Measurements from ENCODE around the gene SPATA24. TPM values are rescaled to one million over a fixed set of nuclear protein-coding genes. Genes with fewer than 3 reads are reported as not detected.

The SPATA24 gene
- polyA plus RNA-seq, 1 donor from 2014 or later = 6.7 TPM

DNA sequence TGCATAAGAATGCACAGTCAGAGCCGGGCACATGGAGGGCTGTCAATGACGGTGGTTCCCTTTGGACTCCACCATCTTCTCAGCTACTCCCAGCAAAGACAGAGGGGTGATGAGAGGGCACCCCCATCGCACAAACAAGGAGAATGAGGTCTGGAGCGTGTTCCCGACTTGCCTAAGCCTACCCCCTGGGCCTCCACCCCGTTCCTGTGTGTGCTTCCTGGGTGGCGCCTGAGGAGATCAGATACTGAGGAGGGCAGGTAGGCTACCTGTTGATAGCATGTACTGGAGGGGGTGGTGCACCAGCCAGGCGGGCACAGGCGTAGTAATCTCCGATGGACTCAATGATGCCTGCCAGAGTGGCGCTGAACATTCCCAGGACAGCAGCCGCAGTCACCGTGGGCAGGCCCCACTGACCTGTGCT, 24.9 kb downstream of the SPATA24 start:
- Histone ChIP-seq H3K9me2 (ENCODE audit: insufficient read depth, low read length) (no peaks in the 10 kb centered on the region), H3K27ac (ENCODE audit: low read length) (no peak overlapping the region), H3K4me2 (ENCODE audit: low read length) (no peak overlapping the region), H2AFZ (ENCODE audit: low read depth, low read length) (no peak overlapping the region), H3K4me3 (ENCODE audit: low read length) (no peak overlapping the region), H3K9ac (ENCODE audit: low read length) (no peak overlapping the region), H3K79me2 (replicated peaks; ENCODE audit: insufficient read depth, low read length) (no peaks in the 10 kb centered on the region), H3K9me3 (ENCODE audit: low read length) (no peaks in the 10 kb centered on the region), H4K20me1 (ENCODE audit: insufficient read depth) (no peaks in the 10 kb centered on the region), H3K36me3 (ENCODE audit: insufficient read depth, low read length) (no peaks in the 10 kb centered on the region), H3K27me3 (ENCODE audit: insufficient read depth, low read depth, low read length) (no peaks in the 10 kb centered on the region), H3F3A (ENCODE audit: insufficient read depth, low read length, poor library complexity, severe bottlenecking) (no peaks in the 10 kb centered on the region)
- TF ChIP-seq EZH2 (IDR thresholded peaks at IDR 0.05; ENCODE audit: borderline replicate concordance, insufficient read depth, low read length, poor library complexity, severe bottlenecking) = no peak
- TF ChIP-seq SMC3 (conservative IDR thresholded peaks at IDR 0.05; ENCODE audit: poor library complexity) = no peak
- no peak for TF ChIP-seq POLR2AphosphoS5 (IDR thresholded peaks at IDR 0.05)
- no peak for TF ChIP-seq RAD21 (conservative IDR thresholded peaks at IDR 0.05)
- TF ChIP-seq, protein P1, sequence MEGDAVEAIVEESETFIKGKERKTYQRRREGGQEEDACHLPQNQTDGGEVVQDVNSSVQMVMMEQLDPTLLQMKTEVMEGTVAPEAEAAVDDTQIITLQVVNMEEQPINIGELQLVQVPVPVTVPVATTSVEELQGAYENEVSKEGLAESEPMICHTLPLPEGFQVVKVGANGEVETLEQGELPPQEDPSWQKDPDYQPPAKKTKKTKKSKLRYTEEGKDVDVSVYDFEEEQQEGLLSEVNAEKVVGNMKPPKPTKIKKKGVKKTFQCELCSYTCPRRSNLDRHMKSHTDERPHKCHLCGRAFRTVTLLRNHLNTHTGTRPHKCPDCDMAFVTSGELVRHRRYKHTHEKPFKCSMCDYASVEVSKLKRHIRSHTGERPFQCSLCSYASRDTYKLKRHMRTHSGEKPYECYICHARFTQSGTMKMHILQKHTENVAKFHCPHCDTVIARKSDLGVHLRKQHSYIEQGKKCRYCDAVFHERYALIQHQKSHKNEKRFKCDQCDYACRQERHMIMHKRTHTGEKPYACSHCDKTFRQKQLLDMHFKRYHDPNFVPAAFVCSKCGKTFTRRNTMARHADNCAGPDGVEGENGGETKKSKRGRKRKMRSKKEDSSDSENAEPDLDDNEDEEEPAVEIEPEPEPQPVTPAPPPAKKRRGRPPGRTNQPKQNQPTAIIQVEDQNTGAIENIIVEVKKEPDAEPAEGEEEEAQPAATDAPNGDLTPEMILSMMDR (IDR thresholded peaks at IDR 0.05; ENCODE audit: poor library complexity, severe bottlenecking) = no peak
- no peak for TF ChIP-seq TAF1 (IDR thresholded peaks at IDR 0.05; ENCODE audit: low read depth)

DNA sequence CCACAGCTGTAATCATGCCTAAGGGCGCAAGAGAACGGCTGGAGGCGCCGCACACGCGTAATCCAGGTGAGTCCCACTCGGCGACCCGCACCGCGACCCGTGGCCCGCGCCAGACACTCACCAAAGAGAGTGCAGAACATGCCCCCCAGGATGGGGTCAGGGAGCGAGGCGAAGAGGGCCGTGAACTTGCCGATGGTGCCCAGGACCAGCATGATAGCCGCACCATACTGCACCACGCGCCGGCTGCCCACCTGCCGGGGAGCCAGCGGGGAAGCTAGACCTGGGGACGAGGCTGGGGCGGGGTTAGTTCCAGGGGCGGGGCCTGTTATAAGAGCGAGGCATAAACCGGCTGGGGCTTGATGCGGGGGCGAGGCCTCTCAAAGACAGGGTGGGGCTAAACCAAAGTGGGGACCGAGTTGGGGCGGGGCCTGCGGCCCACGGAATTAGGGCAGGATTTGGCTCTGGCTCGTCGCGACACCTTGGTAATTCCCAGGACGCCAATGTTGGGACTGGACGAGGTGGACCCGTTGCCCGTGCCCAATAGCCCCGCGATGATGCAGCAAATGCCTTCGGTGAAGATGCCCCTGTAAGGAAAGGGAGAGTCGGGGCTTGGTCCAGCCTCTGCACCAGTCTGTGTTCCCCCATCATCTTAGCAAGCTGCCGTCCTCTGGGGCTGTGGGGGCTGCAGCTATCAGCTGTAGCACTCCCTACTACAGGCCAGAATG, 25.6 kb downstream of the SPATA24 start:
- Histone ChIP-seq H3K9me2 (ENCODE audit: insufficient read depth, low read length) (no peaks in the 10 kb centered on the region), H3K9ac (ENCODE audit: low read length) (no peak overlapping the region), H3K4me3 (ENCODE audit: low read length) (no peak overlapping the region), H3F3A (ENCODE audit: insufficient read depth, low read length, poor library complexity, severe bottlenecking) (no peaks in the 10 kb centered on the region), H3K27me3 (ENCODE audit: insufficient read depth, low read depth, low read length) (no peaks in the 10 kb centered on the region), H3K27ac (ENCODE audit: low read length) (no peak overlapping the region), H2AFZ (ENCODE audit: low read depth, low read length) (no peak overlapping the region), H4K20me1 (ENCODE audit: insufficient read depth) (no peaks in the 10 kb centered on the region), H3K79me2 (replicated peaks; ENCODE audit: insufficient read depth, low read length) (no peaks in the 10 kb centered on the region), H3K9me3 (ENCODE audit: low read length) (no peaks in the 10 kb centered on the region), H3K4me2 (ENCODE audit: low read length) (no peak overlapping the region), H3K36me3 (ENCODE audit: insufficient read depth, low read length) (no peaks in the 10 kb centered on the region)
- TF ChIP-seq, protein P2, sequence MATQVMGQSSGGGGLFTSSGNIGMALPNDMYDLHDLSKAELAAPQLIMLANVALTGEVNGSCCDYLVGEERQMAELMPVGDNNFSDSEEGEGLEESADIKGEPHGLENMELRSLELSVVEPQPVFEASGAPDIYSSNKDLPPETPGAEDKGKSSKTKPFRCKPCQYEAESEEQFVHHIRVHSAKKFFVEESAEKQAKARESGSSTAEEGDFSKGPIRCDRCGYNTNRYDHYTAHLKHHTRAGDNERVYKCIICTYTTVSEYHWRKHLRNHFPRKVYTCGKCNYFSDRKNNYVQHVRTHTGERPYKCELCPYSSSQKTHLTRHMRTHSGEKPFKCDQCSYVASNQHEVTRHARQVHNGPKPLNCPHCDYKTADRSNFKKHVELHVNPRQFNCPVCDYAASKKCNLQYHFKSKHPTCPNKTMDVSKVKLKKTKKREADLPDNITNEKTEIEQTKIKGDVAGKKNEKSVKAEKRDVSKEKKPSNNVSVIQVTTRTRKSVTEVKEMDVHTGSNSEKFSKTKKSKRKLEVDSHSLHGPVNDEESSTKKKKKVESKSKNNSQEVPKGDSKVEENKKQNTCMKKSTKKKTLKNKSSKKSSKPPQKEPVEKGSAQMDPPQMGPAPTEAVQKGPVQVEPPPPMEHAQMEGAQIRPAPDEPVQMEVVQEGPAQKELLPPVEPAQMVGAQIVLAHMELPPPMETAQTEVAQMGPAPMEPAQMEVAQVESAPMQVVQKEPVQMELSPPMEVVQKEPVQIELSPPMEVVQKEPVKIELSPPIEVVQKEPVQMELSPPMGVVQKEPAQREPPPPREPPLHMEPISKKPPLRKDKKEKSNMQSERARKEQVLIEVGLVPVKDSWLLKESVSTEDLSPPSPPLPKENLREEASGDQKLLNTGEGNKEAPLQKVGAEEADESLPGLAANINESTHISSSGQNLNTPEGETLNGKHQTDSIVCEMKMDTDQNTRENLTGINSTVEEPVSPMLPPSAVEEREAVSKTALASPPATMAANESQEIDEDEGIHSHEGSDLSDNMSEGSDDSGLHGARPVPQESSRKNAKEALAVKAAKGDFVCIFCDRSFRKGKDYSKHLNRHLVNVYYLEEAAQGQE (IDR thresholded peaks at IDR 0.05; ENCODE audit: borderline replicate concordance) = no peak
- no peak for TF ChIP-seq SMC3 (conservative IDR thresholded peaks at IDR 0.05; ENCODE audit: poor library complexity)
- no peak for TF ChIP-seq EZH2 (IDR thresholded peaks at IDR 0.05; ENCODE audit: borderline replicate concordance, insufficient read depth, low read length, poor library complexity, severe bottlenecking)
- no peak for TF ChIP-seq EP300 (conservative IDR thresholded peaks at IDR 0.05; ENCODE audit: poor library complexity, severe bottlenecking)
- no peak for TF ChIP-seq RAD21 (conservative IDR thresholded peaks at IDR 0.05)
- no peak for TF ChIP-seq TAF1 (IDR thresholded peaks at IDR 0.05; ENCODE audit: low read depth)
- TF ChIP-seq MXI1 (conservative IDR thresholded peaks at IDR 0.05; ENCODE audit: poor library complexity, severe bottlenecking) = no peak
- TF ChIP-seq, protein P1 (IDR thresholded peaks at IDR 0.05; ENCODE audit: poor library complexity, severe bottlenecking) = no peak

Data from neural cell (in vitro differentiated cells).